Panc1 (cell line): Measurements from ENCODE around the gene MAP4. TPM values are rescaled to one million over a fixed set of nuclear protein-coding genes. Genes with fewer than 3 reads are reported as not detected.

Experiments
- ATAC-seq: fragments of 200-7000 bp; cut with Tn5 transposase; 2 replicates; pipeline ENCODE4 v1.9.1; 2020; ENCODE audit warnings: mild to moderate bottlenecking, moderate library complexity
- BruUV-seq: library from RNA; stranded (reverse); fragments of 400-500 nt; replicated peaks from 2 replicates; lab custom pipeline; 2021; lab: Mats Ljungman, UMichigan
- CTCF ChIA-PET: fragments of 300-600 bp; sonication (Branson Sonifier 250); formaldehyde crosslinking; loops from one replicate; lab custom pipeline; 2022; ENCODE audit warnings: antibody characterized with exemption; lab: Charles Lee
- POLR2A ChIA-PET: fragments of 300-600 bp; sonication (Branson Sonifier 250); formaldehyde crosslinking; loops from one replicate; lab custom pipeline; 2022; ENCODE audit warnings: antibody characterized with exemption; lab: Charles Lee
- DNase-seq: peaks from one replicate; pipeline ENCODE4 v3.0.0-alpha.2; 2010; ENCODE audit warnings: low read depth, low spot score
- H3K27ac ChIP-seq: 2 replicates; pipeline ENCODE4 v1.5.1; 2011; ENCODE audit warnings: mild to moderate bottlenecking, low read length, inconsistent platforms
- H3K27me3 ChIP-seq: fragments of 200-500 bp; sonication (Bioruptor generic); 2 replicates; pipeline ENCODE4 v1.6.0; 2014; ENCODE audit warnings: low read length, inconsistent platforms; ENCODE audit not compliant: control insufficient read depth, insufficient read depth
- H3K36me3 ChIP-seq: fragments of 200-500 bp; sonication (Bioruptor generic); 2 replicates; pipeline ENCODE4 v1.5.1; 2014; ENCODE audit warnings: inconsistent platforms, mild to moderate bottlenecking, low read length, moderate library complexity; ENCODE audit not compliant: control insufficient read depth, insufficient read depth
- H3K4me1 ChIP-seq: 2 replicates; pipeline ENCODE4 v1.5.1; 2011; ENCODE audit warnings: inconsistent platforms, mild to moderate bottlenecking, low read length, moderate library complexity; ENCODE audit not compliant: control insufficient read depth, insufficient read depth
- H3K4me3 ChIP-seq, 2 experiments: 2 replicates each; pipeline ENCODE4 v1.5.1; 2011 to 2012; ENCODE audit warnings: low read depth in 2 of 2, low read length in 2 of 2, mild to moderate bottlenecking in 2 of 2, inconsistent platforms in 1 of 2, moderate library complexity in 1 of 2
- H3K9me3 ChIP-seq: fragments of 200-500 bp; sonication (Bioruptor generic); 2 replicates; pipeline ENCODE4 v1.5.1; 2014; ENCODE audit warnings: low read depth, mild to moderate bottlenecking, inconsistent platforms, low read length, moderate library complexity; ENCODE audit not compliant: control insufficient read depth, insufficient read depth
- CTCF ChIP-seq: fragments of 450-650 bp; IDR thresholded peaks from 2 replicates; pipeline ENCODE4 v1.5.1; 2017; ENCODE audit warnings: mild to moderate bottlenecking
- POLR2AphosphoS5 ChIP-seq: IDR thresholded peaks from 2 replicates; pipeline ENCODE4 v1.6.1; 2012; ENCODE audit warnings: mild to moderate bottlenecking, low read depth, low read length, moderate library complexity
- REST ChIP-seq, 2 experiments: IDR thresholded peaks; 2 replicates each; pipeline ENCODE4 v1.6.1; 2011 to 2012; ENCODE audit warnings: low read depth in 2 of 2, control low read depth in 1 of 2, low read length in 1 of 2, mild to moderate bottlenecking in 1 of 2, moderate library complexity in 1 of 2; ENCODE audit not compliant: insufficient read depth in 1 of 2
- SIN3A ChIP-seq: IDR thresholded peaks from 2 replicates; pipeline ENCODE4 v1.6.1; 2012; ENCODE audit warnings: low read depth, mild to moderate bottlenecking, low read length, moderate library complexity, borderline replicate concordance; ENCODE audit not compliant: insufficient read depth
- TCF7L2 ChIP-seq: IDR thresholded peaks from 2 replicates; pipeline ENCODE4 v1.6.1; 2011; ENCODE audit warnings: mild to moderate bottlenecking, low read depth, low read length, inconsistent platforms
- in situ Hi-C: cut with HindIII; loops from 2 replicates; pipeline ENCODE4 v1.10.0; 2016; ENCODE audit warnings: low sequenced_read_pairs, low pct_unique_long_range_greater_than_20kb
- intact Hi-C: fragments of 100-400 bp; cut with micrococcal nuclease; formaldehyde crosslinking; loops from one replicate; pipeline ENCODE4 v1.10.0; 2022; ENCODE audit not compliant: unreplicated experiment
- total RNA-seq: library from RNA; stranded (reverse); gene quantifications from one replicate; pipeline ENCODE4 v1.2.1, GENCODE V29; 2021; ENCODE audit not compliant: unreplicated experiment

MAP4 gene
- total RNA-seq, 1 experiment from 2014 or later = 150 TPM

GRCh38 chr3:47847260-47847659 lies 169.0 kb downstream of the MAP4 start:
- no peak overlapping the region for H3K4me3 ChIP-seq
- intact Hi-C loops = no loop called here
- in situ Hi-C loops = no loop called here
- H3K9me3 ChIP-seq = no peaks in the 10 kb centered on the region
- no peaks in the 10 kb centered on the region for H3K27me3 ChIP-seq
- ATAC-seq = no peak
- H3K27ac ChIP-seq = no peak overlapping the region
- no peaks in the 10 kb centered on the region for H3K4me1 ChIP-seq
- peaks cover 2% of the 10 kb centered on the region; the same call in 1 of the 2 replicates for H3K36me3 ChIP-seq
- no TSS peak for BruUV-seq
- no peak for DNase-seq
- ChIA-PET POLR2A (no interaction called here), CTCF (no interaction called here)
- TF ChIP-seq POLR2AphosphoS5 (no peak), TCF7L2 (no peak), CTCF (no peak), SIN3A (no peak), REST (IDR thresholded peaks at IDR 0.05; ENCODE audit: insufficient read depth in 1 of 2, low read depth in 2 of 2, low read length in 1 of 2) (no peak)

- Histone ChIP-seq H3K4me3 (no peak overlapping the region), H3K27me3 (no peaks in the 10 kb centered on the region), H3K36me3 (peaks cover 2% of the 10 kb centered on the region; the same call in 1 of the 2 replicates), H3K27ac (no peak overlapping the region), H3K9me3 (no peaks in the 10 kb centered on the region), H3K4me1 (no peaks in the 10 kb centered on the region)
- ATAC-seq (no peak), DNase-seq (no peak)
- TF ChIP-seq TCF7L2 (no peak), REST (IDR thresholded peaks at IDR 0.05; ENCODE audit: insufficient read depth in 1 of 2, low read depth in 2 of 2, low read length in 1 of 2) (no peak), CTCF (no peak), POLR2AphosphoS5 (no peak; the same call in 1 of the 2 replicates), SIN3A (no peak)
- CTCF ChIA-PET = no interaction called here
- no TSS peak for BruUV-seq
- in situ Hi-C loops = no loop called here
- POLR2A ChIA-PET = no interaction called here
- intact Hi-C loops = no loop called here
These were observed 169.4 kb downstream of the MAP4 start for GRCh38 chr3:47846880-47847248.
